IMR-90 (cell line): ENCODE results near the gene MOCS1. TPM values are rescaled to one million over a fixed set of nuclear protein-coding genes. Genes with fewer than 3 reads are reported as not detected.

ENCODE experiments used
- ATAC-seq: fragments of 200-7000 bp; cut with Tn5 transposase; 2 replicates; pipeline ENCODE4 v1.9.1; 2020; ENCODE audit warnings: low read depth, mild to moderate bottlenecking, moderate library complexity
- BruUV-seq: library from RNA; stranded (reverse); fragments of 400-500 nt; replicated peaks from 2 replicates; lab custom pipeline; 2021; lab: Mats Ljungman, UMichigan
- CTCF ChIA-PET: fragments of 300-600 bp; formaldehyde crosslinking; extraction: SDS; loops from one replicate; lab custom pipeline; 2021; ENCODE audit warnings: antibody characterized with exemption; lab: Yijun Ruan, JAX
- POLR2A ChIA-PET: fragments of 300-600 bp; sonication (Branson Sonifier 250); formaldehyde crosslinking; loops from one replicate; lab custom pipeline; 2022; ENCODE audit warnings: antibody characterized with exemption; ENCODE audit not compliant: unreplicated experiment; lab: Charles Lee
- DNase-seq: peaks from one replicate; pipeline ENCODE4 v3.0.0; 2013
- H2AFZ ChIP-seq: replicated peaks from 2 replicates; pipeline ENCODE3; 2013; ENCODE audit warnings: low read length, mild to moderate bottlenecking; ENCODE audit not compliant: poor library complexity
- H2AK5ac ChIP-seq: 2 replicates; pipeline ENCODE4 v1.6.1; 2013; ENCODE audit warnings: low read depth, low read length, inconsistent platforms
- H2AK9ac ChIP-seq: replicated peaks from 2 replicates; pipeline ENCODE3; 2013; ENCODE audit warnings: mild to moderate bottlenecking, low read depth, low read length, moderate library complexity; ENCODE audit not compliant: poor library complexity
- H2BK120ac ChIP-seq: 2 replicates; pipeline ENCODE4 v1.6.1; 2013; ENCODE audit warnings: low read depth, low read length, inconsistent platforms
- H2BK15ac ChIP-seq: 3 replicates; pipeline ENCODE4 v1.6.1; 2013; ENCODE audit warnings: low read depth, low read length, inconsistent platforms
- H2BK20ac ChIP-seq: 2 replicates; pipeline ENCODE4 v1.6.1; 2013; ENCODE audit warnings: low read depth, mild to moderate bottlenecking, inconsistent platforms, low read length, moderate library complexity
- H2BK5ac ChIP-seq: 2 replicates; pipeline ENCODE4 v1.6.1; 2013; ENCODE audit warnings: mild to moderate bottlenecking, low read depth, low read length, inconsistent platforms; ENCODE audit not compliant: poor library complexity, severe bottlenecking
- H3K14ac ChIP-seq: replicated peaks from 2 replicates; pipeline ENCODE4 v1.6.1; 2013; ENCODE audit warnings: low read depth, low read length, inconsistent platforms
- H3K18ac ChIP-seq: 2 replicates; pipeline ENCODE4 v1.6.1; 2013; ENCODE audit warnings: low read depth, low read length, control low read depth
- H3K23ac ChIP-seq: 2 replicates; pipeline ENCODE4 v1.6.1; 2013; ENCODE audit warnings: low read depth, low read length, inconsistent platforms
- H3K27ac ChIP-seq: 2 replicates; pipeline ENCODE4 v1.5.1; 2013; ENCODE audit warnings: mild to moderate bottlenecking, control low read depth, low read length; ENCODE audit not compliant: insufficient read depth
- H3K27me3 ChIP-seq: 2 replicates; pipeline ENCODE4 v1.6.1; 2013; ENCODE audit warnings: low read length; ENCODE audit not compliant: control insufficient read depth, insufficient read depth
- H3K36me3 ChIP-seq: 2 replicates; pipeline ENCODE4 v1.6.1; 2013; ENCODE audit warnings: low read length, mixed read lengths; ENCODE audit not compliant: control insufficient read depth, insufficient read depth
- H3K4ac ChIP-seq: 2 replicates; pipeline ENCODE4 v1.6.1; 2013; ENCODE audit warnings: low read depth, low read length, inconsistent platforms
- H3K4me1 ChIP-seq: 2 replicates; pipeline ENCODE4 v1.6.1; 2013; ENCODE audit warnings: low read length, mixed read lengths; ENCODE audit not compliant: control insufficient read depth, insufficient read depth
- H3K4me2 ChIP-seq: 2 replicates; pipeline ENCODE4 v1.6.1; 2013; ENCODE audit warnings: low read depth, mild to moderate bottlenecking, control low read depth, low read length, moderate library complexity
- H3K4me3 ChIP-seq: 2 replicates; pipeline ENCODE4 v1.5.1; 2013; ENCODE audit warnings: low read depth, mild to moderate bottlenecking, control low read depth, low read length, moderate library complexity; ENCODE audit not compliant: insufficient read depth
- H3K56ac ChIP-seq: 2 replicates; pipeline ENCODE4 v1.6.1; 2013; ENCODE audit warnings: low read length, inconsistent platforms; ENCODE audit not compliant: insufficient read depth; ENCODE audit errors: extremely low read depth
- H3K79me1 ChIP-seq, 2 experiments: 2 replicates each; pipeline ENCODE4 v1.6.1; 2013; ENCODE audit warnings: low read length in 2 of 2, inconsistent platforms in 1 of 2, low read depth in 1 of 2
- H3K9ac ChIP-seq: 2 replicates; pipeline ENCODE4 v1.6.1; 2013; ENCODE audit warnings: low read depth, low read length, control low read depth
- H3K9me1 ChIP-seq: 2 replicates; pipeline ENCODE4 v1.6.1; 2013; ENCODE audit warnings: low read length, inconsistent platforms; ENCODE audit not compliant: insufficient read depth
- H3K9me3 ChIP-seq: 2 replicates; pipeline ENCODE4 v1.6.1; 2013; ENCODE audit warnings: low read length; ENCODE audit not compliant: control insufficient read depth, insufficient read depth
- H4K20me1 ChIP-seq: 2 replicates; pipeline ENCODE4 v1.6.1; 2013; ENCODE audit warnings: low read length, inconsistent platforms; ENCODE audit not compliant: insufficient read depth
- H4K5ac ChIP-seq: 2 replicates; pipeline ENCODE4 v1.6.1; 2013; ENCODE audit warnings: mild to moderate bottlenecking, low read depth, low read length, control low read depth
- H4K8ac ChIP-seq, 2 experiments: 2 replicates each; pipeline ENCODE4 v1.6.1; 2013; ENCODE audit warnings: low read depth in 2 of 2, low read length in 2 of 2, control low read depth in 1 of 2, inconsistent platforms in 1 of 2
- H4K91ac ChIP-seq: 2 replicates; pipeline ENCODE4 v1.6.1; 2013; ENCODE audit warnings: low read depth, low read length, inconsistent platforms; ENCODE audit not compliant: insufficient read depth
- BHLHE40 ChIP-seq: fragments of 150-350 bp; IDR thresholded peaks from 2 replicates; pipeline ENCODE4 v1.6.1; 2016; ENCODE audit warnings: mild to moderate bottlenecking, low read depth, low read length
- CEBPB ChIP-seq: IDR thresholded peaks from 2 replicates; pipeline ENCODE4 v1.6.1; 2012; ENCODE audit warnings: low read depth, low read length, improper control_type of control experiment
- CHD1 ChIP-seq: IDR thresholded peaks from 2 replicates; pipeline ENCODE4 v1.6.1; 2012; ENCODE audit warnings: low read depth, low read length, improper control_type of control experiment
- CTCF ChIP-seq: conservative IDR thresholded peaks from 2 replicates; pipeline ENCODE4 v1.5.1; 2012; ENCODE audit warnings: mild to moderate bottlenecking, low read depth, low read length, improper control_type of control experiment
- ELK1 ChIP-seq: fragments of 150-350 bp; IDR thresholded peaks from 2 replicates; pipeline ENCODE4 v1.6.1; 2016; ENCODE audit warnings: low read depth, mild to moderate bottlenecking, low read length, moderate library complexity, borderline replicate concordance
- FOS ChIP-seq: fragments of 150-350 bp; IDR thresholded peaks from 2 replicates; pipeline ENCODE4 v1.6.1; 2016; ENCODE audit warnings: low read depth, low read length
- MAFK ChIP-seq: IDR thresholded peaks from 2 replicates; pipeline ENCODE4 v1.6.1; 2012; ENCODE audit warnings: low read depth, low read length, improper control_type of control experiment
- MAZ ChIP-seq: IDR thresholded peaks from 2 replicates; pipeline ENCODE4 v1.6.1; 2012; ENCODE audit warnings: low read depth, mild to moderate bottlenecking, low read length, improper control_type of control experiment, moderate library complexity, borderline replicate concordance
- MXI1 ChIP-seq: IDR thresholded peaks from 2 replicates; pipeline ENCODE4 v1.6.1; 2012; ENCODE audit warnings: low read depth, mild to moderate bottlenecking, low read length, moderate library complexity, borderline replicate concordance
- NFE2L2 ChIP-seq: fragments of 150-350 bp; IDR thresholded peaks from 2 replicates; pipeline ENCODE4 v1.6.1; 2016; ENCODE audit warnings: low read depth, mild to moderate bottlenecking, low read length
- RAD21 ChIP-seq: IDR thresholded peaks from 2 replicates; pipeline ENCODE4 v1.6.1; 2012; ENCODE audit warnings: low read length, improper control_type of control experiment
- RCOR1 ChIP-seq: IDR thresholded peaks from 2 replicates; pipeline ENCODE4 v1.6.1; 2012; ENCODE audit warnings: mild to moderate bottlenecking, low read length, improper control_type of control experiment; ENCODE audit not compliant: insufficient replicate concordance
- RFX5 ChIP-seq: IDR thresholded peaks from 2 replicates; pipeline ENCODE4 v1.8.0; 2012; ENCODE audit warnings: low read depth, mild to moderate bottlenecking, low read length, moderate library complexity
- SMC3 ChIP-seq: fragments of 150-350 bp; IDR thresholded peaks from 2 replicates; pipeline ENCODE4 v1.6.1; 2016; ENCODE audit warnings: low read depth, mild to moderate bottlenecking, antibody characterized with exemption, low read length, moderate library complexity
- USF2 ChIP-seq: fragments of 150-350 bp; IDR thresholded peaks from 2 replicates; pipeline ENCODE4 v1.6.1; 2017; ENCODE audit warnings: mild to moderate bottlenecking, antibody characterized with exemption, low read length, low read depth
- WGBS, 2 experiments: methylation state at CpG; one replicate each; pipeline versions ENCODE4 v1.1.5 to v1.1.7; 2013; ENCODE audit warnings: missing lambda C conversion rate in 2 of 2; ENCODE audit not compliant: insufficient read length in 1 of 2; ENCODE audit errors: extremely low coverage in 2 of 2; 5-methylcytosine and 5-hydroxymethylcytosine counted together
- dilution Hi-C: fragments of 300-500 bp; cut with HindIII; formaldehyde crosslinking; loops from one replicate; pipeline ENCODE4 v1.14.3; 2018; ENCODE audit warnings: low sequenced_read_pairs; ENCODE audit not compliant: unreplicated experiment
- in situ Hi-C: fragments of 300-500 bp; cut with MboI; formaldehyde crosslinking; loops from 3 replicates; pipeline ENCODE4 v1.14.3; 2019; ENCODE audit warnings: low sequenced_read_pairs, inconsistent platforms, mixed read lengths
- intact Hi-C: fragments of 100-400 bp; cut with micrococcal nuclease; formaldehyde crosslinking; loops from 2 replicates; pipeline ENCODE4 v1.10.0; 2022
- polyA plus RNA-seq, 3 experiments: library from polyadenylated mRNA; depleted of rRNA; stranded (reverse); fragments of >200 nt; gene quantifications; 2 replicates each; pipeline ENCODE4 v1.2.3, GENCODE V29; 2012; ENCODE audit warnings: low replicate concordance in 1 of 3
- total RNA-seq: library from RNA; depleted of rRNA; stranded (reverse); fragments of >200 nt; gene quantifications from 2 replicates; pipeline ENCODE4 v1.2.3, GENCODE V29; 2012

Gene MOCS1
- total and polyA plus RNA-seq, 2 of the 4 experiments (the other 2 are of a cell fraction) = 5.5 to 9.5 TPM

- no peak for TF ChIP-seq ELK1
- TF ChIP-seq MAZ = no peak
- no peak for TF ChIP-seq CHD1
- TF ChIP-seq RFX5 = no peak
- no peak for TF ChIP-seq NFE2L2
- no peak for TF ChIP-seq RCOR1
- no peak for TF ChIP-seq FOS
- no peak for TF ChIP-seq CEBPB
- no peak for TF ChIP-seq MAFK
- no peak for TF ChIP-seq CTCF
- TF ChIP-seq MXI1 = no peak
- TF ChIP-seq RAD21 = no peak
- TF ChIP-seq BHLHE40 = no peak
- TF ChIP-seq SMC3 = no peak
- no peak for TF ChIP-seq USF2
- no CpG with 5 or more reads among the region's 5 CpGs for WGBS, 2 experiments
- no peak for DNase-seq
- in situ Hi-C loops = no loop called here
- Histone ChIP-seq H2AFZ (no peak overlapping the region), H2BK20ac (no peak overlapping the region), H3K9ac (no peak overlapping the region), H3K79me1 (peaks cover 6 to 10% of the 10 kb centered on the region in 2 experiments; a peak in 1 of 4 replicates), H2BK120ac (no peak overlapping the region), H3K23ac (no peak overlapping the region), H2BK5ac (no peak overlapping the region), H3K4ac (no peak overlapping the region), H4K91ac (no peak overlapping the region), H2AK9ac (no peak overlapping the region), H4K8ac (no peak overlapping the region), H3K4me1 (peaks cover 4% of the 10 kb centered on the region), H3K18ac (no peak overlapping the region), H3K27me3 (no peaks in the 10 kb centered on the region), H3K56ac (no peak overlapping the region), H3K4me2 (no peak overlapping the region), H3K36me3 (peaks cover 37% of the 10 kb centered on the region), H4K5ac (no peak overlapping the region), H2AK5ac (no peak overlapping the region), H3K4me3 (no peak overlapping the region), H3K9me3 (no peaks in the 10 kb centered on the region), H4K20me1 (no peaks in the 10 kb centered on the region), H3K14ac (no peak overlapping the region), H3K27ac (no peak overlapping the region), H3K9me1 (no peaks in the 10 kb centered on the region; the same call in 1 of the 2 replicates), H2BK15ac (no peak overlapping the region)
- dilution Hi-C loops = no loop called here
- no TSS peak for BruUV-seq
- ATAC-seq = no peak
- CTCF ChIA-PET = no interaction called here
- intact Hi-C loops = no loop called here
- POLR2A ChIA-PET = no interaction called here
Observed at GRCh38 chr6:39923394-39923793, 10.9 kb downstream of the MOCS1 start.
